ENCODE measurements around the gene CRY2.
A peak's percentile ranks its signal among the peaks of the same experiment; 100 is the strongest.

DNA sequence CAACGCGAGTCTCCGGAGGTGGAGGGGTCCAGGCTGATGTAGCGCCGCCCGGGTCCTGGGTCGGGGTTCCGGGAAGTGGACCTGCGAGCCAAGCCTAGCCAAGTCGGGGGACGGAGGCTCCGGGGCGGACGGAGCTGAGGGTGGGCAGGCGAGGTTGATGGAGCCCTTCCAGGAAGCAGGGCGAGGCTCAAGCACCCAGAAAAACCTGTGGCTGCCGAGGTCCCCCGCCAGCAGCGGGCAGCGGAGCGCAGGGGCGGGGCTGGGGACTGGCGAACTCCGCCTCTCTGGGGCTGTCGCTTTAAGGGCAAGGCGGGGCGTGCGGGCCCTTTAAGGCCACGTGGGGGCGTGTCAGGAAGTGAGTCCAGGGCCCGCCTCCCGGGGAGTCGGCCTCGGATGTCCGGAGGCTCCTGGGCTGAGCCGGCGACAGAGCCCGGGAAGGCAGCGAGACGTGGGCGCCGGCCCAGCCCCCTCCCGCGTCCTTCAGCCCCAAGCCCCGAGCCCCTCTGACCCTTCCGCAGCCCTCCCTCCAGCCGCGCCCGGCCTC, 42.4 kb upstream of the CRY2 start, which contains the start of gene SLC35C1:
- TF ChIP-seq, protein P1, sequence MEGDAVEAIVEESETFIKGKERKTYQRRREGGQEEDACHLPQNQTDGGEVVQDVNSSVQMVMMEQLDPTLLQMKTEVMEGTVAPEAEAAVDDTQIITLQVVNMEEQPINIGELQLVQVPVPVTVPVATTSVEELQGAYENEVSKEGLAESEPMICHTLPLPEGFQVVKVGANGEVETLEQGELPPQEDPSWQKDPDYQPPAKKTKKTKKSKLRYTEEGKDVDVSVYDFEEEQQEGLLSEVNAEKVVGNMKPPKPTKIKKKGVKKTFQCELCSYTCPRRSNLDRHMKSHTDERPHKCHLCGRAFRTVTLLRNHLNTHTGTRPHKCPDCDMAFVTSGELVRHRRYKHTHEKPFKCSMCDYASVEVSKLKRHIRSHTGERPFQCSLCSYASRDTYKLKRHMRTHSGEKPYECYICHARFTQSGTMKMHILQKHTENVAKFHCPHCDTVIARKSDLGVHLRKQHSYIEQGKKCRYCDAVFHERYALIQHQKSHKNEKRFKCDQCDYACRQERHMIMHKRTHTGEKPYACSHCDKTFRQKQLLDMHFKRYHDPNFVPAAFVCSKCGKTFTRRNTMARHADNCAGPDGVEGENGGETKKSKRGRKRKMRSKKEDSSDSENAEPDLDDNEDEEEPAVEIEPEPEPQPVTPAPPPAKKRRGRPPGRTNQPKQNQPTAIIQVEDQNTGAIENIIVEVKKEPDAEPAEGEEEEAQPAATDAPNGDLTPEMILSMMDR (IDR thresholded peaks at IDR 0.05) = peak in 3 of 7 experiments; percentile 26 to 39 (median 31)
- TF ChIP-seq POLR2A (IDR thresholded peaks at IDR 0.05) = peak; percentile 73 to 87 (median 84)
